RPMI8226 (cell line): ENCODE results near the gene NEK1.

Experiments
- DNase-seq: peaks from one replicate; pipeline ENCODE4 v3.0.0-alpha.2; 2015

Gene NEK1

DNA sequence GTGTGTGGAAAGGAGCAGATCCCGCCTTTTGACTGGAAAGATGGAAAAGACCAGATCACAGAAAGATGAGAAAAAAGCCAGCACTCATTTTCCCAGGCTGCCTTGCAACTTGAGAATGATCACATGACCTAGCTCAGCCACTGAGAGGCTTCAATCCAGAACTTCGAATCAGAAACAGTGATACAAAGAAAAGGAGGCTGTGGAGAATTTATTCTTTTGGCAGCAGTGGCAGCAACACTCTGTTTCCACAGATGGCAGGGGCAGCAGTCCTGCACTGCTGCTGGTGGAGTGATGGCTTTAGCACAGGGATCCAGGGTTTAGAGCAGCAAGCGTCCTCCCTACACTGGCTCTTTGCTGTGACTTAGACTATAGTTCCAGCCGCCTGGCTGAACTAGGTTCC lies 263.8 kb downstream of the NEK1 start:
- no peak for DNase-seq

DNA sequence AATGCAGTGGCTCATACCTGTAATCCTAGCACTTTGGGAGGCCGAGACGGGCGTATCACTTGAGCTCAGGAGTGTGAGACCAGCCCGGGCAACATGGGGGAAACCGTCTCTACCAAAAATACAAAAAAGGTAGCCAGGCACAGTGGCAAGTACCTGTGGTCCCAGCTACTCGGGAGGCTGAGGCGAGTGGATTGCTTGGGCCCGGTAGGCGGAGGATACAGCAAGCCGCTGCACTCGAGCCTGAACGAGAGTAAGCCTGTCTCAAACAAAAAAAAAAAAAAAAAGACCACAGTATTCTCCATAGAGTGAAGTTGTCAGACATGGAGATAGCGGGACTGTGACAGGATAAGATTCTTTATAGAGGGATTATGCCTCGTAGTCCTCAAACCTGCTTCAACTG lies 265.5 kb downstream of the NEK1 start:
- DNase-seq, result no peak

DNA sequence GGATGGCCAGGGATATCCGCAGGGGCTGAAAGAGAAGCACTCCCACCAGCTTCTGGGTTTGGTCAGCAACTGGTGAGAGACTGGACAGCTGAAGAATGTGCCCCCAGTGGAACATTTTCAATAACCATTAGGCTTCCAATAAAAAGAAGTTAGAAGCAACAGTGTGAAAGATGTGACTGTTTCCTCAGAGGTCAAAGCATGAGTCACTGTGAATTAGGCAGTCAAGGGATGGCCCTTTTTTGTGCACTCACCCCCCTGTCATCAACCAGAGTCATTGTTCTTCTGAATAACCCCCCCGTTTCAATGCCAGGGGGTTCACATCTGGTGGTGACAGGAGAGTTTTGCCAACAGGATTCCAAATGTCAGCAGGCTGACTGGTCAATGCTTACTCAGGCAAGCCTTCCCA lies 267.1 kb downstream of the NEK1 start:
- no peak for DNase-seq
